Kidney epithelial cell (primary cell): ENCODE results near the gene CIT. TPM values are rescaled to one million over a fixed set of nuclear protein-coding genes. Genes with fewer than 3 reads are reported as not detected.

Source experiments
- DNase-seq: peaks from one replicate; pipeline ENCODE4 v3.0.0-alpha.2; 2010; ENCODE audit warnings: low read depth
- H3K27me3 ChIP-seq: 2 replicates; pipeline ENCODE4 v1.6.0; 2011; ENCODE audit warnings: low read length; ENCODE audit not compliant: control insufficient read depth, insufficient read depth
- H3K36me3 ChIP-seq: 2 replicates; pipeline ENCODE4 v1.5.1; 2011; ENCODE audit warnings: low read length; ENCODE audit not compliant: control insufficient read depth, insufficient read depth
- H3K4me3 ChIP-seq: 2 replicates; pipeline ENCODE4 v1.5.1; 2011; ENCODE audit warnings: low read depth, mild to moderate bottlenecking, control low read depth, low read length
- CTCF ChIP-seq: IDR thresholded peaks from 2 replicates; pipeline ENCODE4 v1.5.1; 2011; ENCODE audit warnings: mild to moderate bottlenecking, moderate library complexity, low read length, control low read depth, inconsistent platforms; ENCODE audit not compliant: insufficient read depth, poor library complexity, severe bottlenecking
- total RNA-seq: library from RNA; depleted of rRNA; stranded (reverse); fragments of >200 nt; gene quantifications from 2 replicates; pipeline ENCODE4 v1.2.3, GENCODE V29; 2015

CIT gene
- total RNA-seq, 1 donor from 2014 or later = 4.3 TPM

- H3K4me3 ChIP-seq = no peak overlapping the region
- no peak for DNase-seq
Measured at GRCh38 chr12:119730381-119730780, 146.7 kb downstream of the CIT start.

GRCh38 chr12:119729871-119730270, 147.2 kb downstream of the CIT start:
- DNase-seq = no peak
- Histone ChIP-seq H3K27me3 (no peaks in the 10 kb centered on the region), H3K36me3 (no peaks in the 10 kb centered on the region), H3K4me3 (no peak overlapping the region)
- TF ChIP-seq CTCF = no peak

More at GRCh38 chr12:119730381-119730780, 146.7 kb downstream of the CIT start:
- Histone ChIP-seq H3K27me3 (no peaks in the 10 kb centered on the region), H3K36me3 (no peaks in the 10 kb centered on the region)
- TF ChIP-seq CTCF = no peak

- Histone ChIP-seq H3K27me3 (no peaks in the 10 kb centered on the region), H3K4me3 (no peak overlapping the region), H3K36me3 (no peaks in the 10 kb centered on the region)
- DNase-seq = no peak
- no peak for TF ChIP-seq CTCF
Measured at GRCh38 chr12:119728444-119728745, 148.7 kb downstream of the CIT start.

GRCh38 chr12:119727600-119728443, 149.3 kb downstream of the CIT start:
- no peak for TF ChIP-seq CTCF
- Histone ChIP-seq H3K36me3 (no peaks in the 10 kb centered on the region), H3K4me3 (no peak overlapping the region), H3K27me3 (no peaks in the 10 kb centered on the region)
- DNase-seq = no peak

- no peak for DNase-seq
- no peak for TF ChIP-seq CTCF
- no peaks in the 10 kb centered on the region for H3K27me3 ChIP-seq
Measured at GRCh38 chr12:119725523-119725922, 151.6 kb downstream of the CIT start.

GRCh38 chr12:119721306-119721705, 155.8 kb downstream of the CIT start:
- no peak for TF ChIP-seq CTCF
- no peak overlapping the region for H3K4me3 ChIP-seq

More at GRCh38 chr12:119725523-119725922, 151.6 kb downstream of the CIT start:
- Histone ChIP-seq H3K4me3 (no peak overlapping the region), H3K36me3 (no peaks in the 10 kb centered on the region)

More at GRCh38 chr12:119721306-119721705, 155.8 kb downstream of the CIT start:
- no peaks in the 10 kb centered on the region for H3K27me3 ChIP-seq
- no peaks in the 10 kb centered on the region for H3K36me3 ChIP-seq
- DNase-seq = no peak
